NCI-H2029 (cell line): ENCODE data around the gene HOXA4.

Experiments used
- DNase-seq: peaks from one replicate; lab custom pipeline; 2025; lab: John Stamatoyannopoulos, UW

HOXA4 gene

GRCh38 chr7:27130540-27131389 is at the start of gene HOXA4:
HOXA4 (minus strand) TSS chr7:27130757; CDS start chr7:27130733, 24 bp downstream.
- no peak for DNase-seq

DNA sequence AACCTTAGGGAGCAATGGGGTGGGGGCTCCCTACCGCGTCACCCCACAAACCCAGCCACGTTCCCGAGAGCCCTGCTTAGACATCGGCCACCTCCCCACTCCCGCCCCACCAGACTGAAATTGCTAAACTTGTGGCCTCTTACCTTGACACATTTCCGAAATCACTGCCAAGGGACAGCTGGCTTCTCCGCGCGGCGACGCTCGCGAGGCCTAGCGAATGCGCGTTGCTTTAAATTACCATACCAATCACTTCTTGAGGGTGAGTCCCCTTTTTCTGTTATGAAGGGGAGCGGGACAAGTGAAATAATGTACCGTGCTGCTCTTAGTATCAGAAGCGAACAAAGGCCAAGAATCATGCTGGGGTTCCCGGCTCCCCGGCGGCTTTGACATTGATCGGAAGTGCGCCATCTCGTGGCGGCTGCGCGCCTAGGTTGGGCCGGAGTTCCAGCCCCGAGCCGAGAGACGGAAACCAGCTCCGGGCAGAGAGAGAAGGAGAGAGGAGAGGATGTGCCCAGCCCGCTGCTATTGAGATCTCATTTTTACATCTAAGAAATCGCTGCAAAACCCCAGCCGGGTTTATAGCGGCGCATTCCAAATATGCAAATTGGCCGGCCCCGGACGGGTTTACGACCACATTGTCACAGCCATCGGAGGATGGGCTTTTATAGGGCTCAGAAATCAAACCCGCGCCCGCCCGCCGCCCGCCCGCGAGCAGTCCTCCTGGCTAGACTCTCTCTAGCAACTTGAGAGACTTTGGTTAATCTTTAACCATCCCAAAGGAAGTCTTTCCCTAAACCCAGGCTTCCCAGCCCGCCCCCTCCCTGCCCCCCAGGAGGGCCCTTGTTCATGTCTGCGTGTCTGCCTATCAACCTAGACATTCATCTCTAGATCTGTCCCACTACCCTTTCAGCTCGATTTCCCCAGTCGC is 49.2 kb upstream of the HOXA4 start:
- no peak for DNase-seq

DNA sequence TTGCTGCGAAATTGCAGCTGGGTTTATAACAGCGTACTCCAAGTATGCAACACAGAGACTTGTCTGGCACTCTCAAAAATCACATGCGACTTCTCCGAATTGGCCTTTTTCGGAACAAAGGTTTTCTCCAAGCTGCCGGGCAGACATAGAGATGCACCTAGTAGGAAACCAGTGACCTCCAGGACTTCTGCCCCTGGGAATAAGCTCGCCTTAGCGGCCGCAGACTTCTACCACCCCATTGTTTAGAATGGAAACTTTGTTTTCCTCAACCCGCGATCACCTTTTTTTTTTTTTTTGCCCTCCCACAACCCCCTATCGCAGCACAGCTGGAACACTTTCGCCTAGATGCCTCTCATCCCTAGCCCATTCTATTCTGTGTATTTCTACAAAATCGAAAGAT is 48.5 kb upstream of the HOXA4 start:
- no peak for DNase-seq

GRCh38 chr7:27178366-27178765 is 47.8 kb upstream of the HOXA4 start:
- no peak for DNase-seq

- no peak for DNase-seq
Observed at GRCh38 chr7:27177795-27178320, 47.3 kb upstream of the HOXA4 start.

GRCh38 chr7:27176962-27177794 is 46.6 kb upstream of the HOXA4 start:
- DNase-seq: no peak

DNA sequence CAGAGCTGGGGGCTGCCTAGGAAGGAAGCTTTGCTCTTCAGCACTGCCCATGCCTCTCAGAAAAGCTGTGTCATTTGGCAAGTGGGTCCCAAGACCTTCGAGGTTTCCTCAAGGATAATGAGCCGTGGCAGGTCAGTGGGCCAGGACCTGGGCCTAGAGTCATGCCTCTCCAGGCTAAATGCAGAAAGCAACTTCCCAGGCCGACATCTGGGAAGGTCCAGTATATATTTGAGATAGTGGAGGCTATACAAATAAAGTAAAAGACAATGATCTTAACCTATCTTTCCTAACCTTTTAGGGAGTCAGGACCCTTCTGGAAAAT is 45.9 kb upstream of the HOXA4 start:
- no peak for DNase-seq

DNA sequence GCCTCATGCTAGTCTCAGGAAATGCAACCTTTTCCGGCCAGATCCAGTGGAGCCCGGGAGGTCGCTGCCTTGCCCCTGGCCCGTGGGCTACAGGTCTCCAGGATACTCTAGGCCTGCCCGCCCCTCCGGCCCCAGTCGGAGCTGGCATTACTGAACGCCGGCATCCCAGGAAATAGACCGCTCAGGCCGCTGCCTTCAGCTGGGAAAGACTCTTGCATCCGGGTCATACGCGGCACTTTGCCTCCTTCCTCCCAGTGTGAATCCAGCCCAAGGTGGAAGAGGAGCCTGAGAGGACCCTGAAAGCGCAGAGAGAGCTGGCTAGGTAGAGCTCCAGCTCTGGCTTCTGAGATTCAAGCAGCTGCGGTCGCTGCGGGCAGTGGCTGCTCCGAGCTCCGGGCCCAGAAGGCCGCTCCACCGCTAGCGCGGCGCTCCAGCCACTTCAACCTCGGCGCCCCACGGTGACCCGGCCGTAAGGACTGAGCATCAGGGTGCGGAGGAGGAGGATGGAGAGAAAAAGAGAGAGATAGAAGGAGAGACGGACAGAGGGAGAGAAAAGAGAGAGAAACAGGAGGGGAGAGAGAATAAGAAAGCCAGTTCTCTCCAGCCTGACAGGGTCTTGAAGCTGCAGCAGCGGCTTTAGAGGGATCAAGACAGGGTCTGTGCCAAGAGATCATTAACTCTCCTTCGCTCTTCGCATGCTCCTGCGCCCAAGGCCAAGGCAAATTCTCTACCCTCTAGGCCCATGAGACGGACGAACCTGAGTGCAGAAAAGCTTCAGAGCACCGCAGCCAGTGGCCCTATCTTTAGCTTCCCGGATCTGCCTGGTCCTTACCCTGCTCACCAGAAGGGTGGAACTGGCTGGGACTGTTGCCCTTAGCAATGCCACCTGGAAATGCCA is 45.3 kb upstream of the HOXA4 start:
- DNase-seq: no peak

DNA sequence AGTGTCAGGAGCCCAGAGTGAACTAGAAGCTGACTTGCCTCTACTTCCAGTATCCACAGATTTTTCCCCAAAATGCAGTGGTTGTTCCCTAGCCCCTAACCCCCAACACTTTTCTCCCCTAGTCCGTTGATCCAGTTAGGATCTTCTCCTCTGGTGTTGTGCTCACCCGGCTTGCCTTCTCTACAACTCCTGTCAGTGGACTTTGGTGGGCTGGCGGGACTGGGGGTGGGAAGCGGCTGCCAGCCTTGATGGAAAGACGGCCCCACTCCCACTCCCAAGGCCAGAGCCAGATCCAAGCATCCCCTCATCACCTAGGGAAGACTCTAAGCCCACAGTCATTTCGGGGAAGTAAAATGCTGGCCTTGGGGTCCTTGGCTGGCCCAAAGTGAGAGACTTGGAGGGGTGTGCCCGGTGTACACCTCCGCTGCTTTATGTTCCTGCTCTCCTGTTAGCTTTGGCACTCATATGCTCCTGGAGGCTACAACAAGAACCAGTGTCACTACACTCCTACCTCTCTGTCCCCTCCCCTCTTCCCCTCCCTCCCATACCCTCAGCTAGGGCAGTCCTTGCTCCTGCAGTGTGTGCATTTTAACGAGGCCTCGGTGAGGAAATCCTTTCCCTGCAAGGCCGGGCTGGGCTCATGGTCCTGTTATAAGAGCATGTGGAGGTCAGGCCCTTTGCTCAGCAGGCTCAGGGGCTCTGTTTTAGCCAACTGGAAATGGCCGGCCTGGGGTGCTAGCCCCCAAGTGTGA is 44.5 kb upstream of the HOXA4 start:
- no peak for DNase-seq

DNA sequence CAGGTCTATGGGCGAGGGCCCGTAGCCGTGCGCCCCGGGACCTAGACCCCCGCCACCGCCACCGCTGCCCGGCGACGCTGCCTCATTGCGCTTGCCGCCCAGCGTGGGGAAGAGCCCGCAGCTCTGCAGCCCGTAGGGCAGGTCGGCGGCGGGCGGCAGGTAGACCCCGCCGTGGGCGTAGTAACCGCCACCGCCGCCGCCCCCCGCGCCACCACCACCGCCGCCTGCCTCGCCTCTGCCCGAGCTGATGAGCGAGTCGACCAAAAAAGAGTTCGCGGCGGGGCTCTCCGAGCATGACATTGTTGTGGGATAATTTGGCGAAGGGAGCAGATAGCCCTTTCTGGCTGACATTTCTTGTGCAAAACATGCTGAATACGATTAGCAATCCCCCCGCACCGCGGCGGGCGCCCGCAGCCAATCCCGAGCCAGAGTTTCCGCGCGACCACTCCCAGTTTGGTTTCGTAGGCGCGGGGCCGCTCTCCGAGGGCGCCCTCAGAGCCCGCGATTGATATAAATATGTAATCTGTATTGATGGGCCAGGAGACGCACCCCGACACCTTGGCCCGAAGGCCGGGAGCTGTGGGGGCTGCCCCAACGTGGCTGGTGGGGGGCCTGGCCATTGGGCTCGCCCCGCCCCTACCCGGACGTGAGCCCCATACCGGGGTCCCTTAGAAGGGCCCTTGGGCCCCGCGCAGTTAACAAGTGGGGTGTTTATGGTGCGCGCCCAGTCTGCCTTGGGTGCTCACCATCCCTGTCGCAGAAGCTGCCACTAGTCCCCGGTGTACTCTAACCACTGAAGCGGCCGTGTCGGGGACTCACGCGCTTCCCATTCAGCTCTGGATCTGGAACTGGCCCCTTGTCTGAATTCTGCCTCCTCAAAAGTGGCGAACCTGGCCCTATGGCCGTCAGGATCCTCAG is 43.7 kb upstream of the HOXA4 start, which contains the start of gene HOXA10:
TSS of gene HOXA10 (minus strand) at position 365 of the 918 bp plus-strand sequence. CDS start at position 351, 14 bp downstream.
- DNase-seq: no peak

DNA sequence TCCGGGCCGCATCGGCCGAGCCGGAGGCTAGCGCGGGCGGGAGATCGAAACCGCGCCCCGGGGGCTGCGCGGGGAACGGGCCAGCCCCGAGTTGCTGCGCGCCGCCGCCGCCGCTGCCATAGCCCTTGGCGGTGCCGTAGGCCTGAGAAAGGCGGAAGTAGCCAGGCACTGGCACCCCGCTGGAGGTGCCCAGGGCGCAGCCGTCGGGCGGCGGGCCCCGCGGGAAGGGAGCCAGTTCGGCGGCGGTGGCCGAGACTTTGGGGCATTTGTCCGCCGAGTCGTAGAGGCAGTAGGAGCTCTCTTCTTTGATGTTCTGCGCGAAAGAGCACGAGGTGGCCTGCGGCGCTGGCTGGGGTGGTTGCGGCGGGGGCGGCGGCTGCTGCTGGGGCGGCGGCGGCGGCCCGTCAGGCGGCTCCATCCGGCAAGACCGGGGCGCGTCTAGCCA is 43.0 kb upstream of the HOXA4 start:
- DNase-seq: no peak

DNA sequence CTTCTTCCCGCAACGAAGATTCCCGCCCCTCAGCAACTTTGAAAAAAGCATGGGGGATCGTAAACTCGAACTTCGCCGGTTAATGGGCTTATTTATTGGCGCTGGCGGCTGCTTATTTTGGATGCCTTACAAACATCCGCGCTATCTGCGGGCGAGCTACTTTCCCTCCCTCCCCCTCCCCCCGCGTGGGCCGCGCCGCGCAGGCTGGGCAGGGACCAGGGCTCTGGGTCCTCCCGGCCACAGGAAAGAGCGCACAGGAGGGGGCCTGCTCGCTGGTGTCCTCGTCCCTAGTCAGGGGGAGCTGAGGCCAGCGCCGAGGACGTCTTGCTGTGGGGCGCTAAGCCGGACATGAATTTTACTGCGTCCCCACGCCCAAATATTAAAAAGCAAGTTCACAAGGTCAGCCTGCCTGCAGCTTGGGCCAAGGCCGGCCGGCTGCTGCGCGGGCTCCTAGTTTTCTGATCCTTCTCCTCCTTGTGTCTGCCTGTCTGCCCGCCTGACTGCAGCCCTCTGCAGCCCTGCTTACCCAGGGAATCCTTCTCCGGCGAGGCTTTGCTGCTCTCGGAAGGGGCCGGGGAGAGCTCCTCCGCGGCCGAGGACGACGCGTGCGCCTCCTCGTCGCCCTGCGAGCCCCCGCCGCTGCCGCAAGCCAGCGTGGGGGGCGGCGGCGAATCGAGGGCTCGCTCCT is 42.4 kb upstream of the HOXA4 start:
- no peak for DNase-seq

DNA sequence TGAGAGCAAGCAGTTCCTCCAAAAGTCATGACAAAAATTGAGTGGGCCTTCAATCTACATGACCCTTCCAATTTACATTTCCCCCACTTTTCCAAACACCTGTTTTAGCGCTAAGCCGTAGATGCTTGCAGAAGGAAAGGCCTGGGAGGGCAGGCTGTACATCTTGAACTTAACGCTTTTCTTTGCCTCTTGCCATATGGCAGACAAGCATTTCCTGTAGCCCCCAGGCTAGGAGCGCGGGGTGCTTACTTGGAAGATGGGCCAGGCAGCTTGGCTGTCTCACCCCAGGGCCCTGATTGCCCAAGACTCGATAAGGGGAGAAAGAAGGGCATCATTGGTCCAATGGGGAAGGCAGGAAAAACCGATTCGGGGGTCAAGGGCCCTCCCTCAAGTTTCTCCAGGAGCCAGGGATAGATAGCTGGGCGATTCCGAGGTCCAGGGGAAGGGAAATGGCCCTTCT is 41.8 kb upstream of the HOXA4 start:
- no peak for DNase-seq

DNA sequence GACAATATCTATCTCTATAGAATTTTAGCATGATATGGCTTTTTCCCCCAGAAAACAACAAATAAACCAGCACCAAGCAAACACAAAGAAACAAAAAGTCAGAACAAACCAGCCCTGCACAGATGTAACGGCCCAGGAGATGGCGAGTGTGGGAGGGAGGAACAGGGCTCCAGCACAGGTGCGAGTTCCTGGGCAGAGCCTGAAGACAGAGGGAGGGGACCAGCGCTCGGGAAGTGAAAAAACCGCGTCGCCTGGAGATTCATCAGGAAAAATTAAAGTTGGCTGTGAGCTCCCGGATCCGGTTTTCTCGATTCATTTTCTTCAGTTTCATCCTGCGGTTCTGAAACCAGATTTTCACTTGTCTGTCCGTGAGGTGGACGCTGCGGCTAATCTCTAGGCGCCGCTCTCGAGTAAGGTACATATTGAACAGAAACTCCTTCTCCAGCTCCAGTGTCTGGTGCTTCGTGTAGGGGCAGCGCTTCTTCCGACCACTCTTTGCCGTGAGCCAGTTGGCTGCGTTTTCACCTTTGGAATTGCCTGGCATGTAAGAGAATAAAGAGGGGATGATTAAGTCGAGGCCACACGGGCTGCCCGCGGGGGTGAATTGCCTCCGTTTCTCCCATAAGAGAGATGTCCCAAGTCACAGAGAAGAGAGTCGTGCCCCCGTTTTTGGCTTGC is 41.2 kb upstream of the HOXA4 start:
- no peak for DNase-seq

DNA sequence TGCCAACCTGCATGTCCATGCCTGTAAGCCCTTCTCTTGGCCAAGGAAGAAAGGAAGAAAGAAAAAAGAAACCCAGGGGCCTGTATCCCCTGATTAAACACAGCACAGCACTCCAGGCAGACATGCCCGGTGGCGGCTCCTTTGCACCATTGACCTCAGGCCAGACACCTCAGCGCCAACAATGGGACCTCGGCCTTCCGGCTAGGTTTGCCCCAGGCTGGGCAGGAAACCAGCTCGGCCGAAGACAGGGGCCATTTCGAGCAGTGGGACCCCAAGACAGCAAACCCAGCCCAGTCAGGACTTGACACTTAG is 40.7 kb upstream of the HOXA4 start:
- DNase-seq: no peak

DNA sequence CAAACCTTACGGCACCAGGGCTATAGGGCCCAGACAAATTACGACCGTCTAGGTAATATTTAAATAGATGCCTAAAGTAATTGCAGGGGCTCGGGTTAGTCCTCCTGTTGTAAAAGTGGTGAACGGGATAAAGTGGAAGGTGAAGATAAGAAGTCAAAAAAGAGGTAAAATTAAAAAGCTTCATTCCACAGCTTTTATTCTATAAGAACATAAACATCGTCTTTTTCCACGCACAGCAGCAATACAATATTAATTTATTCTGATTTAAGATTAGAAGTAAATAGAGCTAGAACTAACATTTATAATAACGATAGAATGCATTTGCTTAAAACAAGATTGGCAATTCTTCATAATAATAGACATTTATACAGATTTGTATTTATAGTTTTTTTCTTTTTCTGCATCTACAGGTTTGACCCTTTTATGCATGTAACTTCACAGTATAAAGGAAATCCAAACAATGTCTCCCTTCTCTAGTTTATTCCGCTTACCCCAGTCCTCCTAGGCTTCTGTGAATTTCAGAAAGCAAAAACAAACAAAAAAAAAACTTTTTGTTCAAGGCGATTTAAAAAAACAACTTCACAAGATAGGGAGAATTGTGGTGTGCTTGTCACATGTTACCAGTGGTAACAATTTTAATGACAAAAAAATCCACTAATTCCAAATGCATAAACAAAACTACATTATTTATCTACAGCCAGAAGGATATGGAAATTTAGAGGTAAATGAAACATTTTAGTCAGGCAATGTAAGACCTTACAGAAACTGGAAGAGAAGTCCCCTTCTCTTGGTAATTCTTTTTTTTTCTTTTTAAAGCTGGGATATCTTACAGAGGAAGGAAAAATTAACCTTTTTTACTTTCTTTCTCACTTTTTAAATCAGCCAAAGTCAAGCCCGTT is 40.1 kb upstream of the HOXA4 start:
- DNase-seq: no peak
